Measurements from ENCODE around the gene IL17RE.
A peak's percentile ranks its signal among the peaks of the same experiment; 100 is the strongest.

The IL17RE gene

DNA sequence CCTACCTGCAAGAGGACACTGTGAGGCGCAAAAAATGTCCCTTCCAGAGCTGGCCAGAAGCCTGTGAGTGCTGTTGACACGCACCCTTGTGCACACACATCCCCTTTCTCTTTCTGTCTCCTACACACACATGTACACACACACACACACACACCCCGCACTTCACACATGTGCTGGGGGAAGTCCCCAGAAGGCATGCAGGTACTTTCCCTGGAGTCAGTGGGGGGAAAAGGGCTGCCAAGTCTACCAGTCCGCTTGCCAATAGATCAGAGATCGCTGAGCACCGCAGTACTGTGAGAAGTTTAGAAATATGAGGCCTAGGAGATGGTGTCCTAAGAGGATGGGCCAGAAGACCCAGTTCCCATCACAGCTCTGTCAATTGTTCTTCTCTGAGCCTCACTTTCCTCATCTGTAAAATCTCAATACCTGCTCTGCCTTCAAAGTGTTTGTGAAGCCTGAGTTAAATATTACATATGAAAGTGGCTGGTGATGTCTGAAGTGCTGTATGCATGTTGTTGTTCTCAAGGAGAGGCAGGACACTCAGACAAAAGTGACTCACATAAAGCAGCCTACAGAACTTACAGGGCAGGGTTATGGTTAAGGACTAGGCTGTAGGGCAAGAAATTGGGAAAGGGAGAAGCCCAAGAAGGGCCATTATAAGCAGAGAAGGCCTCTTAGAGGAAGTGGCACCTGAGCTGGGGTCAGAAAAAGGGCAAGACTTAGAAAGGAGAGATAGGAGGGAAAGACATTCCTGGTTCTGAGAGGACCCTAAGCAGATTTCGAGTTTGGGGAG lies 6.8 kb downstream of the IL17RE start:
- DNase-seq, result peak; percentile 50

DNA sequence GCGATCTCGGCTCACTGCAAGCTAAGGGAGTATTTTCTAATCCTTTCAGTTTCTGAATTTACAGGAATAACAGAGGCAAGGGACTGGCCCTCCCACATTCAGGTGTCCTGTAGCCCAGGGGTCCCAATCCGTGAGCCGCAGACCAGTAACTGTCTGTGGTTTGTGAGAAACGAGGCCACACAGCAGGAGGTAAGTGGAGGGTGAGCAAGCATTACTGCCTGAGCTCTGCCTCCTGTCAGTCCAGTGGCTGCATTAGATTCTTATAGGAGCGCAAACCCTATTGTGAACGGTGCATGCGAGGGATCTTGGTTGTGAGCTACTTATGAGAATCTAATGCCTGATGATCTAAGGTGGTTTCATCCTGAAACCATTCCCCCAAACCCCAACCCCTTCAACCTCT lies 9.2 kb downstream of the IL17RE start:
- DNase-seq, result no peak

DNA sequence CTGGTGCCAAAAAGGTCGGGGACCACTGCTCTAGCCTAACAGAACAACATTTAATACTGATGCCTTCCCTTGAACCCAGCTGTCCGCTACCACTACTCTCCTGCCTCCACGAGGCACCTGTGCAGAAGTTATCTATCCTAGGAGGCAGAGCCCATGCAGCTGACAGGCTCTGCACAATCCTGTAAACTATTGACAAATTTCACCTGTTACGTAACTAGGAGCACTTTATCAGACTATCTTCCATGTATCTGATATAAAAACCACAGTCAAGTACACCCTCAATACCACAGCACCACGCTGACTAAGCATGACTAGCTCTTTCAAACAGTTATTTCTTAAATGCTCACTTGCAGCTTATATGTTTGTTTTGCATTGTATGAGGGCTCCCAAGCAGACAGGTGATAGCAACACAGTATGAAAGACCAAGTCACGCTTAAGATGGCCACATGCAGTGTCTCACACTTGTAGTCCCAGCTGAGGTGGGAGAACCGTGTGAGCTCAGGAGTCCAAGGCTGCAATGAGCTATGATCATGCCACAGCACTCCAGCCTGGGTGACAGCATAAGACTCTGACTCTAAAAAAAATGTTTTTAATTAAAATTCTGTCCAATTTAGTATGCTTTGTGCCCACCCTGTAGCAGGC lies 9.8 kb downstream of the IL17RE start:
- peak; percentile 49 for DNase-seq

- DNase-seq, result no peak
Measured at GRCh38 chr3:9913601-9914000, 11.0 kb downstream of the IL17RE start.

- no peak for DNase-seq
Measured at GRCh38 chr3:9914011-9914410, 11.4 kb downstream of the IL17RE start.

DNA sequence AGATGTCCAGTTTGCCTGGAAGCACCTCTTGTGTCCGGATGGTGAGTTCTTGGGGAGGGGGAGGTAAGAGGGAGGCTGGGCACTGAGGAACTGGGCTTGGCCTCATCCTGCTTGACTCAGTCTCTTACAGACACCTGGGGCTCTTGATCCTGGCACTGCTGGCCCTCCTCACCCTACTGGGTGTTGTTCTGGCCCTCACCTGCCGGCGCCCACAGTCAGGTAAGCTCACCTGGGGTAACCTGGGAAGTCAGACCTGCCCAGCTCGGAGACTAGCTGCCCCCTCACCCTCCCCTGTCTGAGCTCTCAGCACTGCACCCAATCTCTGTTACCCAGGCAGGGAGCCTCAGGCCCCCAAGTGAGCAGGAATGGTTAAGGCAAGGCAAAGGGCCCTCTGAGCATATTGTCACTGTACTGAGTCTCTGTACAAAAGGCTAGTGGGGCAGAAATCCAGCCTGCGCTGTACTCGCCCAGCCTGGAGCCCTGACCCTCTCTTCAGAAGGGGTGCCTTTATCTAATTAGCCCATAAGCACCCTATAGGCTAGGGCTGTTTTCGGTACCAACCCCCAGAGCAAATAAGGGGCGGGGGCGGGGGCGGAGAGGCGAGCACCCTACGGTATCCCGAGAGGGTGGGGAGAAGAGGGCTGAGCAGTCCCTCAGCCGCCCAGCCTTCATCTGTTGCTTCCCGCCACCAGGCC lies 12.1 kb downstream of the IL17RE start:
- no peak for DNase-seq

- peak; percentile 31 for DNase-seq
Measured at GRCh38 chr3:9915254-9916141, 12.8 kb downstream of the IL17RE start.

DNA sequence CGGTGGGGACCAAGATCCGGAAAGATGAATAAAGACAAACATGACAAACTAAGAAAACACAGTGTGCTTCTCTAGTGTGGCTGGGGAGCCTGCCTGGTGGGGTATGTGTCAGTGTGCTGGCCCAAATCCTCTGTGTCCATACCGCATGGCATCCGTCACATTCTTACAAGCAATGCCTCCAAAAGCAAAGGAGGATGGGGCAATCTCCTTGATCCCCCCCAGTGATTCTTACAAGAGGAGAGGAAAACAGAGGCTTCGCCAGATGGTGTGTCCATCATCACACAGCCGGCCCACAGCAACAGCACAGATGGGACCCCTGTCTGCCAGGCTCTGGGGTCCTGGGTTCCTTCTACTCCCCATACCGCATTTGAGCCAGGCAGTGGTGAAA lies 13.7 kb downstream of the IL17RE start:
- DNase-seq, result no peak

- DNase-seq, result peak; percentile 34
Measured at GRCh38 chr3:9916734-9917680, 14.4 kb downstream of the IL17RE start, which contains the start of gene IL17RC. TSS of gene IL17RC (plus strand) at chr3:9917098. CDS start at chr3:9917316, 218 bp downstream.

DNA sequence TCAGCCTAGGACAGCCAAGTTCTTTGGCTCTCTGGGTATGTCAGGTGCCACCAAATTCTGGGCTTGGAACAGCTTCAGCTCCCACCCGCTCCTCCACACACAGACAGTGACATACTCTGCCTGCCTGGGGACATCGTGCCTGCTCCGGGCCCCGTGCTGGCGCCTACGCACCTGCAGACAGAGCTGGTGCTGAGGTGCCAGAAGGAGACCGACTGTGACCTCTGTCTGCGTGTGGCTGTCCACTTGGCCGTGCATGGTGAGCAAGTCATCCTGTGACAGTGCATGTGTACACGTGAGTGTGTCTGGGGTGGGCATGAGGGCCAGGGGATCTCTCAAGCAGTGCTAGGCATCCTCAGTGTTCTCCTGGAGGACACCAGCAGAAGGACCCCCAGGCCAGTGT lies 15.2 kb downstream of the IL17RE start:
- DNase-seq, result no peak

DNA sequence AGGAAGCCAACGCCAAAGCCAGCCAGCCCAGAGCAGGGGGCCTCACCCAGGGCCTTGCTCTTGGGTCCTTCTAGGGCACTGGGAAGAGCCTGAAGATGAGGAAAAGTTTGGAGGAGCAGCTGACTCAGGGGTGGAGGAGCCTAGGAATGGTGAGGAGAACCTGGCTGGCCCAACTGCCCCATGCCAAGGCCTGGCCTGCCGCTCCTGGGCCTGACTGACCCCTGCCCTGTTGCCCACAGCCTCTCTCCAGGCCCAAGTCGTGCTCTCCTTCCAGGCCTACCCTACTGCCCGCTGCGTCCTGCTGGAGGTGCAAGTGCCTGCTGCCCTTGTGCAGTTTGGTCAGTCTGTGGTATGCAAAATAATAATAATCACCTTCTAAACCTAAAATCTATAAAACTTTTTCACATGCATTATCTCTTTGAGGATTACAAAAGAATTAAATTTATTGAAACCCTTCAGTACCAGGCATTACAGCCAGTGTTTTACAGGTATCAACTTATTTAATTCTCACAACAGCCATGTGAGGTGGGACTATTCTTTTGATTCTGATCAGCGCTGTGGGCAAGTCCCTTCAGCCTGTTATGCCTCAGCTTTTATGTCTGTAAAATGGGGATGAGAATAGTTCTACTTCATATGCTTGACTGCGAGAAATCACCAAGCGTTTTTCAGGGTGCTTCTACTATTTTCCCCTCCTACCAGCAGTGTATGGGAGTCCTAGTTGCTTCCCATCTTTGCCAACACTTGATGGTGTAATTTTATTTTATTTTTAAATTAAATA lies 15.8 kb downstream of the IL17RE start:
- DNase-seq, result no peak

DNA sequence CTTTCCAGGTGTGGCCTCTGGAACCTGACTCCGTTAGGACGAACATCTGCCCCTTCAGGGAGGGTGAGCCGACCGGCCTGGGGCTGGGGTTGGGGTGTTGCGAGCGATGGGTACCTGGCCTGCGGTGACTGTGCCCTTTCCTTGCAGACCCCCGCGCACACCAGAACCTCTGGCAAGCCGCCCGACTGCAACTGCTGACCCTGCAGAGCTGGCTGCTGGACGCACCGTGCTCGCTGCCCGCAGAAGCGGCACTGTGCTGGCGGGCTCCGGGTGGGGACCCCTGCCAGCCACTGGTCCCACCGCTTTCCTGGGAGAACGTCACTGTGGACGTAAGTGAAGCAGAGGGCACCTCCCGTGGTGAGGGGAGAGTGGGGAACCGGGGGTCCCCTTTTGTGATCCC lies 25.5 kb downstream of the IL17RE start:
- DNase-seq, result no peak

DNA sequence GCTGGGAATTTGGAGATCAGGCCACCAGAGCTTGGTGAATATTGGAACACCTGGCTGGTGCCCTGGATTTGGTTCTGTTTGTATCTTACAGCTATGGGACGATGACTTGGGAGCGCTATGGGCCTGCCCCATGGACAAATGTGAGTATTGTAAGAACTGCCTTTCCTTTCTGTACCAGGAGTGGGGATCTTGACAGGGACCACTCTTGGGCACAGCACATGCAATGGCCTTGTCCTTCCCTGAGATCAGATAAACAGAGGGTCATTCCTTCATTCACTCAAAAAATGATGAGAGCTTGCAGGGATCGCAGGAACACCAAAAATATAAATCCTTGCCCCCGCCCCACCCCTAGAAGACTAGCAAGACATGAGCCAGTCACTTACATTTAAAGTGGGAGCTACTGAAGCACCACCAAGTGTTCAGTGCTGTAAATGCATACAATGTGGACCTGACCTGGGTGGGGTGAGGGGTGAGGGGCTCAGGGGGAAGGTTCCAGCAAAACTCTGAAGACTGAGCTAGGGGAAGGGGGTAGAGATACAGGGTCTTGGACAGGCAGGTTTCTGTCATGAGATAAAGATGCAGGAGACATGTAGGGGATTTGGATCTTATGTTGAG lies 28.3 kb downstream of the IL17RE start:
- no peak for DNase-seq

GRCh38 chr3:9932535-9932842 lies 29.8 kb downstream of the IL17RE start:
- no peak for DNase-seq

DNA sequence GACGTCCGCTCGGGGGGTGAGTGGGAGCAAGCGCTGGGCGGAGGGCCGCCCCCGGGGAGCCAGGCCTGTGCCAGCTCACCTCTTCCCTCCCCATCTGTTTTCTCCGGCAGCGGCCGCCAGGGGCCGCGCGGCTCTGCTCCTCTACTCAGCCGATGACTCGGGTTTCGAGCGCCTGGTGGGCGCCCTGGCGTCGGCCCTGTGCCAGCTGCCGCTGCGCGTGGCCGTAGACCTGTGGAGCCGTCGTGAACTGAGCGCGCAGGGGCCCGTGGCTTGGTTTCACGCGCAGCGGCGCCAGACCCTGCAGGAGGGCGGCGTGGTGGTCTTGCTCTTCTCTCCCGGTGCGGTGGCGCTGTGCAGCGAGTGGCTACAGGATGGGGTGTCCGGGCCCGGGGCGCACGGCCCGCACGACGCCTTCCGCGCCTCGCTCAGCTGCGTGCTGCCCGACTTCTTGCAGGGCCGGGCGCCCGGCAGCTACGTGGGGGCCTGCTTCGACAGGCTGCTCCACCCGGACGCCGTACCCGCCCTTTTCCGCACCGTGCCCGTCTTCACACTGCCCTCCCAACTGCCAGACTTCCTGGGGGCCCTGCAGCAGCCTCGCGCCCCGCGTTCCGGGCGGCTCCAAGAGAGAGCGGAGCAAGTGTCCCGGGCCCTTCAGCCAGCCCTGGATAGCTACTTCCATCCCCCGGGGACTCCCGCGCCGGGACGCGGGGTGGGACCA lies 30.4 kb downstream of the IL17RE start:
- DNase-seq, result peak; percentile 93

- DNase-seq, result peak; percentile 98
Measured at GRCh38 chr3:9933561-9934234, 31.1 kb downstream of the IL17RE start, which contains the start of gene CRELD1. TSS of gene CRELD1 (plus strand) at chr3:9933834. CDS start at chr3:9934439, 605 bp downstream.

DNA sequence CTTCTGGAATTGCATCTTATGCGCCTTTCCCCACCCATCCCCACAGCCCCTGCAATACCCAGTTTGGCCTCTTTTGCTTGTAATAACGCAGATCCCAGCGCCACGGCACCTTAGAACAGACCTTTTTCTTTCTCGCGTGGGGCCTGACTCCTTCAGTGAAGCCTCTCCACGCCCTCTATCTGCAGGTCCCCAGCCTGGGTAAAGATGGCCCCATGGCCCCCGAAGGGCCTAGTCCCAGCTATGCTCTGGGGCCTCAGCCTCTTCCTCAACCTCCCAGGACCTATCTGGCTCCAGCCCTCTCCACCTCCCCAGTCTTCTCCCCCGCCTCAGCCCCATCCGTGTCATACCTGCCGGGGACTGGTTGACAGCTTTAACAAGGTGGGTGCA lies 31.6 kb downstream of the IL17RE start:
- no peak for DNase-seq

DNA sequence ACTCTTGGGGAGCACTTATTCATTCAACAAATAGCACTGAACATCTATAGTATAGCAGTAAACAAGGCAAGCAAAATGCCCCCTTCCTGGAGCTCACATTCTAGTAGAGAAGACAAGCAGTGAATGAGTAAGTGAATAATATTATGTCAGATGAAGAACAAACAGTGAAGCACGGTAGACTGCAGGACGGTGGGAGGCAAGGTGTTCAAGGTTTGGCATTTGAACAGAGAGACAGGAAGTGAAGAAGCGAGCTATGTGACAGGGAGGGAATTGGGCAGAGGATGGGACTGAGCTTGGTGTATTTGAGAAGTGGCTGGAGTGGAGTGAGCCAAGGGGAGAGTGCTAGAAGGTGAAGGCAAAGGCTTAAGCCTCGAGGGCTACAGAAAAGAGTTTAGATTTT lies 32.3 kb downstream of the IL17RE start:
- no peak for DNase-seq

- DNase-seq, result no peak
Measured at GRCh38 chr3:9935966-9936510, 33.4 kb downstream of the IL17RE start.
